H9 (cell line): ENCODE measurements around the gene AMMECR1. TPM values are rescaled to one million over a fixed set of nuclear protein-coding genes. Genes with fewer than 3 reads are reported as not detected.

Experiments
- DNase-seq: peaks from one replicate; pipeline ENCODE4 v3.0.0-alpha.2; 2017
- H2AFZ ChIP-seq: one replicate; pipeline ENCODE4 v1.6.1; 2013; ENCODE audit warnings: mild to moderate bottlenecking, low read length, control low read depth, moderate library complexity
- H2AK5ac ChIP-seq: 2 replicates; pipeline ENCODE4 v1.6.1; 2013; ENCODE audit warnings: low read length, control low read depth, mixed read lengths; ENCODE audit not compliant: insufficient read length
- H2BK120ac ChIP-seq: one replicate; pipeline ENCODE4 v1.6.1; 2013; ENCODE audit warnings: low read depth, mild to moderate bottlenecking, low read length, control low read depth, inconsistent platforms; ENCODE audit not compliant: poor library complexity, severe bottlenecking
- H2BK12ac ChIP-seq: 2 replicates; pipeline ENCODE4 v1.6.1; 2013; ENCODE audit warnings: low read length, control low read depth, mixed read lengths, low read depth; ENCODE audit not compliant: insufficient read length
- H2BK15ac ChIP-seq: 2 replicates; pipeline ENCODE4 v1.6.1; 2013; ENCODE audit warnings: low read depth, low read length, control low read depth
- H2BK20ac ChIP-seq: one replicate; pipeline ENCODE4 v1.6.1; 2013; ENCODE audit warnings: low read depth, mild to moderate bottlenecking, low read length, control low read depth, inconsistent platforms; ENCODE audit not compliant: poor library complexity, severe bottlenecking
- H2BK5ac ChIP-seq: 2 replicates; pipeline ENCODE4 v1.6.1; 2013; ENCODE audit warnings: low read length, control low read depth, mixed read lengths; ENCODE audit not compliant: insufficient read length
- H3K14ac ChIP-seq: 2 replicates; pipeline ENCODE4 v1.6.1; 2013; ENCODE audit warnings: low read length, control low read depth; ENCODE audit not compliant: insufficient read depth
- H3K18ac ChIP-seq: 2 replicates; pipeline ENCODE4 v1.6.1; 2013; ENCODE audit warnings: low read depth, mild to moderate bottlenecking, mixed read lengths, low read length, control low read depth; ENCODE audit not compliant: insufficient read length
- H3K23ac ChIP-seq: 2 replicates; pipeline ENCODE4 v1.6.1; 2013; ENCODE audit warnings: low read length, control low read depth, mixed read lengths, low read depth; ENCODE audit not compliant: insufficient read length
- H3K23me2 ChIP-seq: 2 replicates; pipeline ENCODE4 v1.6.1; 2013; ENCODE audit warnings: low read depth, mild to moderate bottlenecking, mixed read lengths, low read length, control low read depth; ENCODE audit not compliant: insufficient read length, poor library complexity, severe bottlenecking
- H3K27ac ChIP-seq: 2 replicates; pipeline ENCODE4 v1.5.1; 2013; ENCODE audit warnings: low read length, control low read depth, mixed read lengths, low read depth; ENCODE audit not compliant: insufficient read length
- H3K27me3 ChIP-seq: 2 replicates; pipeline ENCODE4 v1.6.1; 2013; ENCODE audit warnings: low read length, control low read depth, inconsistent platforms; ENCODE audit not compliant: insufficient read depth
- H3K4ac ChIP-seq: 2 replicates; pipeline ENCODE4 v1.6.1; 2013; ENCODE audit warnings: low read depth, mild to moderate bottlenecking, control low read depth, inconsistent platforms, low read length, moderate library complexity
- H3K4me1 ChIP-seq: 2 replicates; pipeline ENCODE4 v1.6.1; 2013; ENCODE audit warnings: low read length, control low read depth, inconsistent platforms; ENCODE audit not compliant: insufficient read depth
- H3K4me2 ChIP-seq: 2 replicates; pipeline ENCODE4 v1.6.1; 2013; ENCODE audit warnings: low read length, control low read depth, mixed read lengths; ENCODE audit not compliant: insufficient read length, insufficient read depth
- H3K56ac ChIP-seq: 2 replicates; pipeline ENCODE4 v1.6.1; 2013; ENCODE audit warnings: low read depth, mild to moderate bottlenecking, mixed read lengths, low read length, control low read depth; ENCODE audit not compliant: insufficient read length
- H3K79me1 ChIP-seq: 2 replicates; pipeline ENCODE4 v1.6.1; 2013; ENCODE audit warnings: low read depth, mild to moderate bottlenecking, moderate library complexity, low read length, control low read depth, inconsistent platforms; ENCODE audit not compliant: insufficient read depth, poor library complexity, severe bottlenecking
- H3K79me2 ChIP-seq: 2 replicates; pipeline ENCODE4 v1.6.1; 2013; ENCODE audit warnings: low read length, control low read depth, inconsistent platforms; ENCODE audit not compliant: insufficient read depth
- H3K9ac ChIP-seq: 2 replicates; pipeline ENCODE4 v1.6.1; 2013; ENCODE audit warnings: low read length, control low read depth, mixed read lengths; ENCODE audit not compliant: insufficient read length; ENCODE audit errors: extremely low read depth
- H3K9me3 ChIP-seq: one replicate; pipeline ENCODE4 v1.6.1; 2013; ENCODE audit warnings: low read depth, low read length, inconsistent platforms; ENCODE audit not compliant: control insufficient read depth
- H3T11ph ChIP-seq: one replicate; pipeline ENCODE4 v1.6.1; 2013; ENCODE audit warnings: mild to moderate bottlenecking, low read length, control low read depth, inconsistent platforms
- H4K20me1 ChIP-seq: one replicate; pipeline ENCODE4 v1.6.1; 2013; ENCODE audit not compliant: control insufficient read depth, insufficient read length, insufficient read depth
- H4K5ac ChIP-seq: 2 replicates; pipeline ENCODE4 v1.6.1; 2013; ENCODE audit warnings: low read depth, mild to moderate bottlenecking, mixed read lengths, low read length, control low read depth; ENCODE audit not compliant: insufficient read length
- H4K8ac ChIP-seq: replicated peaks from 2 replicates; pipeline ENCODE4 v1.6.1; 2013; ENCODE audit warnings: low read length, control low read depth, mixed read lengths, low read depth; ENCODE audit not compliant: insufficient read length
- H4K91ac ChIP-seq: 2 replicates; pipeline ENCODE4 v1.6.1; 2013; ENCODE audit warnings: low read depth, mild to moderate bottlenecking, moderate library complexity, mixed read lengths, low read length, control low read depth; ENCODE audit not compliant: insufficient read length
- H3K27ac Mint-ChIP-seq, 3 experiments: 2 replicates in 2 of 3; 3 replicates in 1 of 3; pipeline ENCODE4 v1.8.0; 2020 to 2021; ENCODE audit warnings: mixed read lengths in 3 of 3, mild to moderate bottlenecking in 1 of 3, moderate library complexity in 1 of 3
- H3K27me3 Mint-ChIP-seq: 2 replicates; pipeline ENCODE4 v1.8.0; 2021; ENCODE audit warnings: low read depth, mild to moderate bottlenecking, moderate library complexity, mixed read lengths
- H3K36me3 Mint-ChIP-seq, 3 experiments: 2 replicates in 2 of 3; 3 replicates in 1 of 3; pipeline ENCODE4 v1.8.0; 2020 to 2021; ENCODE audit warnings: low read depth in 3 of 3, mixed read lengths in 3 of 3; ENCODE audit not compliant: insufficient read depth in 1 of 3
- H3K4me1 Mint-ChIP-seq, 2 experiments: 2 replicates each; pipeline ENCODE4 v1.8.0; 2020; ENCODE audit warnings: mixed read lengths in 2 of 2
- H3K4me3 Mint-ChIP-seq, 2 experiments: 2 replicates in 1 of 2; 3 replicates in 1 of 2; pipeline ENCODE4 v1.8.0; 2020 to 2021; ENCODE audit warnings: mild to moderate bottlenecking in 2 of 2, mixed read lengths in 2 of 2, moderate library complexity in 1 of 2
- H3K9me3 Mint-ChIP-seq, 2 experiments: 2 replicates in 1 of 2; 3 replicates in 1 of 2; pipeline ENCODE4 v1.8.0; 2020; ENCODE audit warnings: mild to moderate bottlenecking in 2 of 2, mixed read lengths in 2 of 2, moderate library complexity in 1 of 2
- WGBS: extraction: QIAGEN DNeasy Blood & Tissue Kit; methylation state at CpG from one replicate; pipeline ENCODE4 v1.1.7; 2013; ENCODE audit warnings: missing lambda C conversion rate, low lambda C conversion rate, mixed read lengths; ENCODE audit not compliant: insufficient read length; ENCODE audit errors: extremely low coverage; 5-methylcytosine and 5-hydroxymethylcytosine counted together
- total RNA-seq: library from RNA; stranded (reverse); gene quantifications from 2 replicates; pipeline ENCODE4 v1.2.1, GENCODE V29; 2021
- TF ChIP-seq, protein P1 (sequence below): fragments of 200-600 bp; sonication (generic); conservative IDR thresholded peaks from 3 replicates; pipeline ENCODE4 v1.8.0; 2021; ENCODE audit warnings: antibody characterized with exemption, mild to moderate bottlenecking

The AMMECR1 gene
- total RNA-seq, 1 experiment from 2014 or later, result 28.5 TPM

DNA sequence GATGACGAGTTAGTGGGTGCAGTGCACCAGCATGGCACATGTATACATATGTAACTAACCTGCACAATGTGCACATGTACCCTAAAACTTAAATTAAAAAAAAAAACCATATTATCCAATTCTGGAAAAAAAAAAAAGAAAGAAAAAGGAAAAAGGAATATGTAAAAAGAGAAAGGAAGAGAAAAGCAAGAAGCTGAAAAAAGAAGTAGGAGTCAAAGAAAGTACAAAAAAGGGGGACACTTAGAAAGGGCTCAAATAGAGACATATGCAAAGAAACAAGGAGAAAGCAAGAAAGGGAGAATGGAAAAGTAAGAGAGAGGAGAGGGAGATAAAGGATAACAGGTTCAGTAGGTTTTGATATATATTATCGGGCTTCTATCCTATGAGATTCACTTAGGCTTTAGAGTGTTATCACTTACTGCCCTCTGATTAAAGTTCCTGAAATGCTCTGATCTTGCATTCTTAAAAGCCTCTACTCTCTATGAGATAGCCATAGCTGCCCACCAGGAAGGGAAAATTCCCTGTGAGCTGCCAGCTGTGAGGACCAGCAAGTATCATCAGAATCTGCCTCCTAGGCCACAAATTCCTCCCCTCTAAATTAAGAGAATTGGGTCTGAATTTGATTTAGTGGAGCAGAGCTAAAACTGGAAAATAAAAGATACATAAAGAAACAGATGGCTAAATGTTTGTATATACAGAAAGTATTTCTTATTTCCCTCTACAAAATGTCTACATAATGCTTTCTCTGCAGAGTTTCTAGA, 95.2 kb downstream of the AMMECR1 start:
- no peak overlapping the region for H3K14ac ChIP-seq
- H2BK12ac ChIP-seq, result no peak overlapping the region
- H2BK5ac ChIP-seq, result no peak overlapping the region
- Mint-ChIP-seq H3K27me3 (no peaks in the 10 kb centered on the region), H3K36me3 (no peaks in the 10 kb centered on the region; a peak in 2 of 7 replicates), H3K4me3 (no peak overlapping the region), H3K27ac (no peak overlapping the region; a peak in 1 of 7 replicates), H3K4me1 (peaks cover 8 to 13% of the 10 kb centered on the region in 2 experiments), H3K9me3 (peaks cover 0 to 3% of the 10 kb centered on the region in 2 experiments; a peak in 1 of 5 replicates)
- H2BK120ac ChIP-seq, result no peak overlapping the region
- H3T11ph ChIP-seq, result no peak overlapping the region
- no peaks in the 10 kb centered on the region for H3K23me2 ChIP-seq
- H3K18ac ChIP-seq, result no peak overlapping the region
- H4K8ac ChIP-seq, result no peak overlapping the region
- H3K56ac ChIP-seq, result no peak overlapping the region
- H3K4ac ChIP-seq, result no peak overlapping the region
- no peaks in the 10 kb centered on the region for H3K79me2 ChIP-seq
- DNase-seq, result no peak
- no peak overlapping the region for H2BK20ac ChIP-seq
- H2BK15ac ChIP-seq, result no peak overlapping the region
- no peak overlapping the region for H3K27ac ChIP-seq
- no peaks in the 10 kb centered on the region; the same call in 1 of the 2 replicates for H3K27me3 ChIP-seq
- no CpG with 5 or more reads among the region's 2 CpGs for WGBS
- TF ChIP-seq, protein P1, sequence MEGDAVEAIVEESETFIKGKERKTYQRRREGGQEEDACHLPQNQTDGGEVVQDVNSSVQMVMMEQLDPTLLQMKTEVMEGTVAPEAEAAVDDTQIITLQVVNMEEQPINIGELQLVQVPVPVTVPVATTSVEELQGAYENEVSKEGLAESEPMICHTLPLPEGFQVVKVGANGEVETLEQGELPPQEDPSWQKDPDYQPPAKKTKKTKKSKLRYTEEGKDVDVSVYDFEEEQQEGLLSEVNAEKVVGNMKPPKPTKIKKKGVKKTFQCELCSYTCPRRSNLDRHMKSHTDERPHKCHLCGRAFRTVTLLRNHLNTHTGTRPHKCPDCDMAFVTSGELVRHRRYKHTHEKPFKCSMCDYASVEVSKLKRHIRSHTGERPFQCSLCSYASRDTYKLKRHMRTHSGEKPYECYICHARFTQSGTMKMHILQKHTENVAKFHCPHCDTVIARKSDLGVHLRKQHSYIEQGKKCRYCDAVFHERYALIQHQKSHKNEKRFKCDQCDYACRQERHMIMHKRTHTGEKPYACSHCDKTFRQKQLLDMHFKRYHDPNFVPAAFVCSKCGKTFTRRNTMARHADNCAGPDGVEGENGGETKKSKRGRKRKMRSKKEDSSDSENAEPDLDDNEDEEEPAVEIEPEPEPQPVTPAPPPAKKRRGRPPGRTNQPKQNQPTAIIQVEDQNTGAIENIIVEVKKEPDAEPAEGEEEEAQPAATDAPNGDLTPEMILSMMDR, result no peak
- H4K91ac ChIP-seq, result no peak overlapping the region
- H3K9ac ChIP-seq, result no peak overlapping the region
- no peak overlapping the region for H2AK5ac ChIP-seq
- no peaks in the 10 kb centered on the region for H4K20me1 ChIP-seq
- H3K23ac ChIP-seq, result no peak overlapping the region
- no peak overlapping the region for H4K5ac ChIP-seq
- H2AFZ ChIP-seq, result no peak overlapping the region
- no peaks in the 10 kb centered on the region for H3K9me3 ChIP-seq
- peaks cover 3% of the 10 kb centered on the region; the same call in 1 of the 2 replicates for H3K4me1 ChIP-seq
- H3K79me1 ChIP-seq, result peaks cover 2% of the 10 kb centered on the region
- no peak overlapping the region for H3K4me2 ChIP-seq
